Body of pancreas (tissue), 4 donors: ENCODE data around the gene PRKAB1. TPM values are rescaled to one million over a fixed set of nuclear protein-coding genes. Genes with fewer than 3 reads are reported as not detected.

Source experiments
- ATAC-seq: fragments of 150-250 bp; one replicate; pipeline ENCODE4 v1.9.1; 2016
- DNase-seq, 4 donors: peaks; one replicate each; pipeline ENCODE4 v3.0.0-alpha.2; 2019
- H3K27ac ChIP-seq, 4 donors: fragments of 200-600 bp; sonication (generic); 1 replicate in 3 of 4; 2 replicates in 1 of 4; pipeline versions ENCODE4 v1.5.1 to v1.6.1; 2016 to 2019; ENCODE audit warnings: mild to moderate bottlenecking in 1 of 4, mixed read lengths in 1 of 4, moderate library complexity in 1 of 4
- H3K27me3 ChIP-seq, 2 donors: fragments of 200-600 bp; sonication (generic); one replicate each; pipeline ENCODE4 v1.6.0; 2016; ENCODE audit warnings: mild to moderate bottlenecking in 1 of 2
- H3K36me3 ChIP-seq, 2 donors: fragments of 200-600 bp; sonication (generic); replicated peaks in 1 of 2; 2 replicates each; pipeline ENCODE4 v1.5.1; 2016; ENCODE audit warnings: low read depth in 2 of 2; ENCODE audit not compliant: insufficient read depth in 1 of 2
- H3K4me1 ChIP-seq: fragments of 200-600 bp; sonication (generic); one replicate; pipeline ENCODE4 v1.6.0; 2016
- H3K4me3 ChIP-seq, 2 donors: fragments of 200-600 bp; sonication (generic); 1 replicate in 1 of 2; 2 replicates in 1 of 2; pipeline ENCODE4 v1.5.1; 2016 to 2019
- H3K9me3 ChIP-seq, 3 donors: fragments of 200-600 bp; sonication (generic); 1 replicate in 2 of 3; 2 replicates in 1 of 3; pipeline ENCODE4 v1.5.1; 2016
- POLR2A ChIP-seq, 3 donors: fragments of 450-650 bp; IDR thresholded peaks; one replicate each; pipeline ENCODE4 v1.6.1; 2016; ENCODE audit warnings: antibody characterized with exemption in 3 of 3, mild to moderate bottlenecking in 2 of 3
- WGBS, 2 donors: methylation state at CpG; one replicate each; pipeline ENCODE4 v1.1.5; 2017; 5-methylcytosine and 5-hydroxymethylcytosine counted together
- intact Hi-C: fragments of 100-400 bp; cut with DNase I; formaldehyde crosslinking; loops from one replicate; pipeline ENCODE4 v1.15.1; 2023
- total RNA-seq, 2 donors: library from RNA; depleted of rRNA; stranded (reverse); fragments of >200 nt; gene quantifications; one replicate each; pipeline ENCODE4 v1.1.0, GENCODE V29; 2016
- TF ChIP-seq, protein P1 (sequence below), 7 experiments: fragments of 450-650 bp in 4 of 7; fragments of 200-600 bp in 3 of 7; sonication (generic) in 3 of 7; IDR thresholded peaks; one replicate each; pipeline ENCODE4 v1.5.1; 2016 to 2019; ENCODE audit warnings: antibody characterized with exemption in 7 of 7

Gene PRKAB1
- total RNA-seq, 2 donors from 2014 or later = 13.5 to 20.5 TPM

- peaks cover 6% of the 10 kb centered on the region for H3K4me1 ChIP-seq
- H3K4me3 ChIP-seq = no peak overlapping the region
- intact Hi-C loops = loop anchor here (10.0 kb wide), 1 partner anchor 125 kb away; no protein-coding TSS in a partner anchor
- H3K27ac ChIP-seq = no peak overlapping the region
- WGBS, 2 donors = 69 to 70% methylated on average over 5 of the region's 5 CpGs
- H3K27me3 ChIP-seq = no peaks in the 10 kb centered on the region
- no peak for TF ChIP-seq POLR2A (IDR thresholded peaks at IDR 0.05)
- TF ChIP-seq, protein P1, sequence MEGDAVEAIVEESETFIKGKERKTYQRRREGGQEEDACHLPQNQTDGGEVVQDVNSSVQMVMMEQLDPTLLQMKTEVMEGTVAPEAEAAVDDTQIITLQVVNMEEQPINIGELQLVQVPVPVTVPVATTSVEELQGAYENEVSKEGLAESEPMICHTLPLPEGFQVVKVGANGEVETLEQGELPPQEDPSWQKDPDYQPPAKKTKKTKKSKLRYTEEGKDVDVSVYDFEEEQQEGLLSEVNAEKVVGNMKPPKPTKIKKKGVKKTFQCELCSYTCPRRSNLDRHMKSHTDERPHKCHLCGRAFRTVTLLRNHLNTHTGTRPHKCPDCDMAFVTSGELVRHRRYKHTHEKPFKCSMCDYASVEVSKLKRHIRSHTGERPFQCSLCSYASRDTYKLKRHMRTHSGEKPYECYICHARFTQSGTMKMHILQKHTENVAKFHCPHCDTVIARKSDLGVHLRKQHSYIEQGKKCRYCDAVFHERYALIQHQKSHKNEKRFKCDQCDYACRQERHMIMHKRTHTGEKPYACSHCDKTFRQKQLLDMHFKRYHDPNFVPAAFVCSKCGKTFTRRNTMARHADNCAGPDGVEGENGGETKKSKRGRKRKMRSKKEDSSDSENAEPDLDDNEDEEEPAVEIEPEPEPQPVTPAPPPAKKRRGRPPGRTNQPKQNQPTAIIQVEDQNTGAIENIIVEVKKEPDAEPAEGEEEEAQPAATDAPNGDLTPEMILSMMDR (IDR thresholded peaks at IDR 0.05) = no peak
- ATAC-seq (no peak), DNase-seq (no peak)
- no peaks in the 10 kb centered on the region for H3K9me3 ChIP-seq
- H3K36me3 ChIP-seq = no peaks in the 10 kb centered on the region
Measured at GRCh38 chr12:119660076-119660475, 7.9 kb upstream of the PRKAB1 start.

- Histone ChIP-seq H3K4me1 (peaks cover 7% of the 10 kb centered on the region), H3K36me3 (no peaks in the 10 kb centered on the region), H3K27me3 (no peaks in the 10 kb centered on the region), H3K9me3 (no peaks in the 10 kb centered on the region), H3K4me3 (no peak overlapping the region), H3K27ac (no peak overlapping the region)
- 31 to 32% methylated on average over 4 of the region's 4 CpGs for WGBS, 2 donors
- ATAC-seq (no peak), DNase-seq (no peak)
- TF ChIP-seq POLR2A (IDR thresholded peaks at IDR 0.05) = no peak
- TF ChIP-seq, protein P1 (IDR thresholded peaks at IDR 0.05) = no peak
- intact Hi-C loops = loop anchor here (10.0 kb wide), 1 partner anchor 123 kb away; no protein-coding TSS in a partner anchor
Measured at GRCh38 chr12:119661882-119662281, 6.1 kb upstream of the PRKAB1 start.

GRCh38 chr12:119664642-119665041, 3.3 kb upstream of the PRKAB1 start:
- WGBS, 2 donors = 88 to 100% methylated on average over 1 of the region's 1 CpG
- intact Hi-C loops = loop anchor here (10.0 kb wide), 1 partner anchor 120 kb away; no protein-coding TSS in a partner anchor
- Histone ChIP-seq H3K27me3 (no peaks in the 10 kb centered on the region), H3K36me3 (no peaks in the 10 kb centered on the region), H3K4me1 (peaks cover 25% of the 10 kb centered on the region), H3K4me3 (no peak overlapping the region), H3K9me3 (no peaks in the 10 kb centered on the region), H3K27ac (no peak overlapping the region)
- ATAC-seq = no peak
- TF ChIP-seq, protein P1 (IDR thresholded peaks at IDR 0.05) = no peak
- no peak for TF ChIP-seq POLR2A (IDR thresholded peaks at IDR 0.05)
- DNase-seq = no peak

DNA sequence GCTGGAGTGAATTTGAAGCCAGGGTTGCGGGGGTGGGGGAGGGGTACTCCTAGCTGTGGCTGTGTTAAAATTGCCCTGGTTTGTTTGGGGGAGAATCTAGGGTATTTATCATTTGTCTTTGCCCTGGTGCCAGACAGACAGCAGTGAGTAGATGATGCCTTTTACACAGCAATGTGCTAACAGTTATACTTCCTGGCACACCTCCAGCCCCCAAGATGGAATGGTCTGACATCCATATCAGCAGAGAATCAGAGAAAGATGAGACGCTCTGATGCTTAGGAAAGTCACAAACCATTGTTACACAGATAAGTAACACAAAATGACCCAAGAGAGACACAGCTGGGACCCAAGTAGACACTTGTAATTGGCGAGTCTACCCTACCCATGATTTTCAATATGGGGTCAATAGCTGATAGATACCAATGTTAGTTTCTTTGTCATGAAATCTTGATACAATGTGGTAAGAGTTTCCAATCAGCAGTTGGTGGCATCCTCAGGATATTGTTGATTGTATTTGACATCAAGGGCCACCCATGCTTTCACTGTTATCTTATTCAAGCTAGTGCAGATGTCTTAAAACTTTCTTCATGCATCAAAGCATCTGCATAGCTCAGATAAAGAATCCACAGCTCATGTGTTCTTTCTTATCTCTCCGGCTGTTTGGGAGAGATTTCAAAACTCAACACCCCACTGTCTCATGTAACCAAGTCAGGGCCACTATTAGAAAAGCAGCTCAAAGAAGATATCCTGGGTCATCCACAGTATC, 2.6 kb upstream of the PRKAB1 start:
- peaks cover 32% of the 10 kb centered on the region for H3K4me1 ChIP-seq
- H3K9me3 ChIP-seq = no peaks in the 10 kb centered on the region
- no peak overlapping the region for H3K27ac ChIP-seq
- ATAC-seq (no peak), DNase-seq (no peak)
- H3K4me3 ChIP-seq = no peak overlapping the region
- H3K27me3 ChIP-seq = no peaks in the 10 kb centered on the region
- no peaks in the 10 kb centered on the region for H3K36me3 ChIP-seq
- intact Hi-C loops = loop anchor here (10.0 kb wide), 1 partner anchor 119 kb away; no protein-coding TSS in a partner anchor
- WGBS, 2 donors = 85 to 90% methylated on average over 4 of the region's 4 CpGs
- TF ChIP-seq POLR2A (IDR thresholded peaks at IDR 0.05) = no peak
- TF ChIP-seq, protein P1 (IDR thresholded peaks at IDR 0.05) = no peak
